GM19372 (cell line): ENCODE data around the gene ZNF709.
"Not testable (repeated sequence)": the region's sequence is repeated elsewhere in the genome, so short reads cannot be mapped to it uniquely, and the experiment has no call there.

ENCODE experiments used
- ATAC-seq: cut with Tn5 transposase; IDR thresholded peaks from one replicate; pipeline ENCODE4 v1.9.1; 2021; ENCODE audit warnings: mild to moderate bottlenecking, low read depth, moderate library complexity; ENCODE audit not compliant: unreplicated experiment

Gene ZNF709

DNA sequence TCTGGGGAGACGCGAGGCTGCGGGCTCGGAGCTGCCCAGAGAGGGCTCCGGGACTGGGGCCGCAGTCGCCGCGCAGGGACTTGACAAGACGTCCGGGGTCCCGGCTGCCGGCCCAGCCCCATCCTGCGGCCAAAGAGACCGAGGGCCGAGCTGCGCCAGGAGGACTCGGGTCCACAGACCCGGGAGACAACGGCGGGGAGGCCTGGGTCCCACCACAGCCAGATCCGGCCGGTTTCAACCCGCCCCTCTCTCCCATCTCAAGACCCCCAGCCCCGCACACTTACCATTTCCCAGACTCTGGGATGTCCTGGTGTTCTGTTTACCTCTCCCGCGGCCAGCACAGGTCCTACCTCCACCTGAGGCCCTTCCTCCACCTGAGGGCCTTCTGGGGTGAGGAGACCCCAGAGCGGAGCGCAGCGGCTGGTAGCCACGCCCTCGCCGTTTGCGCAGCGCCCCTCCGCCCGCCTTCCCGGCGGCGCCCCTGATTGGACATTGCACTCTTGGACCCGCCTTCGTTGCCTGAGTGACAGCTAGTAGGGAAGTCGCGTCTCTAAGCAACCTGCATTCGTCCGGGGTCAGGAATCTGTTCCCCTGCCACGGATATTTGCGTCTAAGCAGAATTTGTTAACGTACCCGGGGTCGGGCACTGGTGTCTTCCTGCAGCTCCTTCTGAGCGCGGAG is at the start of gene ZNF709:
TSS of gene ZNF709 (minus strand) at position 446 of the 681 bp plus-strand sequence. CDS start at position 287, 159 bp downstream.
- peak; percentile 93 for ATAC-seq

DNA sequence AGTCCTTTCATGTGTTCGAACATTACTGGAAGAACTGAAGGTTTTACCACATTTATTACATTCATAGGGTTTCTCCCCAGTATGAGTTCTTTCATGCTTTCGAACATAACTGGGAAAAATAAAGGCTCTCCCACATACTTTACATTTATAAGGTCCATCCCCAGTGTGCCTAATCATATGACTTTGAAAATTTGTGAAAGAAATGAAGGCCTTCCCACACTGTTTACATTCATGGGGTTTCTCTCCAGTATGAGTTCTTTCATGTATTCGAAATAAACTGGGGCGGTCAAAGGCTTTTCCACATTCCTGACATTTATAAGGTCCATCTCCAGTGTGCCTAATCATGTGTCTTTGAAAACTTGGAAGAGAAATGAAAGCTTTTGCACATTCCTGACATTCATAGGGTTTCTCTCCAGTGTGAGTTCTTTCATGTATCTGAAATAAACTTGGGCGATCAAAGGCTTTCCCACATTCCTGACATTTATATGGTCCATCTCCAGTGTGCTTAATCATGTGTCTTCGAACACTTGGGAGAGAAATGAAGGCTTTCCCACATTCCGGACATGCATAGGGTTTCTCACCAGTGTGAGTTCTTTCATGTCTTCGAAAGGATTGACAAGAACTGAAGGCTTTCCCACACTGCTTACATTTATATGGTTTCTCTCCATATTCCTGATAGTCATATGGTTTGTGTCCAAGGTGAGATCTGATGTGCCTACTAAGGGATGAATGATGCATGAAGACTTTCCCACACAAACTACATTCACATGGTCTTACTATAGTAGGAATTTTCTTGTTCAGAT is 42.6 kb upstream of the ZNF709 start:
- ATAC-seq, result no peak

DNA sequence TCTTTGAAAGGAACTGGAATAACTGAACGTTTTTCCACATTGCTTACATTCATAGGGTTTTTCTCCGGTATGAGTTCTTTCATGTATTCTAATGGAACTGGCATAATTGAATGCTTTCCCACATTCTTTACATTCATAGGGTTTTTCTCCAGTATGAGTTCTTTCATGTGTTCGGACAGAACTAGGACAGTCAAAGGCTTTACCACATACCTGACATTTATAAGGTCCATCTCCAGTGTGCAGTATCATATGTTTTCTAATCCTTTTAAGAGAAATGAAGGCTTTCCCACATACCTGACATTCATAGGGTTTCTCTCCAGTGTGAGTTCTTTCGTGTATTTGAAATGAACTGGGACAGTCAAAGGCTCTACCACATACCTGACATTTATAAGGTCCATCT is 41.9 kb upstream of the ZNF709 start:
- ATAC-seq, result no peak

DNA sequence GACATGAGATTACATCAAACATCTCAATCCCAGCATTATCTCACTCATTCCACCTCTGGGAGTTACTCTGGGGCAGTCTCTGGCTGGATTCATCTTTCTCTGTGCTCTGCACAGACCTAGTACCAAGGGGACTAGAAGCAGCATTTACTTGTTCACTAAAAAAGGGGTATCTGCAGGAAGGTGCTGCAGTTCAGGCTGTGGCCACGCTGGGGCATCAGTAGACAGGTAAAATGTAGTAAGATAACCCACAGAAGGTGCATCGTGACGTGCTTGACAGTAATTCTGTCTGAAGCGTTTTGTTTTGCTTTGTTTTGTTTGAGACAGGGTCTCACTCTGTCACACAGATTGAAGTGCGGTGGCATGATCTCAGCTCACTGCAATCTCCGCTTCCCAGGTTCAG is 37.4 kb upstream of the ZNF709 start:
- no peak for ATAC-seq

DNA sequence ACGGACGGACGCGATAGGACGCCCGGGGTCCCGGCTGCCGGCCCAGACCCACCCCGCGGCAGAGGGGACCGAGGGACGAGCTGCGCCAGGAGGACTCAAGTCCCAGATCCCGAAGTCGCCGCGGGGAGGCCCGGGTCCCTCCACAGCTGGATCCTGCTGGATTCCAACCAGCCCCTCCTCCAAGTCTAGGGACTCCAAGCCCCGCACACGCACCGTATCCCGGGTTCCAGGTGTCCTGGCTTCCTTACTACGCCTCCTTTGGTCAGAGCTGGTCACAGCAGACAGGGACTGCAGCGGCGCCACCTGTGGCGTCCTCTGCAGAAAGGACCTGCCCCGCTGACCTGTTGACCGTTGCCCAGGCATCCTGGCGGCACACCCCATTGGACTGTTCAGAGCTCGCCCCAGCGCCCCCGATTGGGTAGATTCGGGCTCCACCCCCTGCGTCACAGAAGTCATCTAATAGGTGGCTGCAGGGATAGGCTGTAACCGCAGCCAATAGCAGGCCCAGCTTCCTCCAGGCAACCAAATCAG is 29.0 kb upstream of the ZNF709 start:
- no peak for ATAC-seq

DNA sequence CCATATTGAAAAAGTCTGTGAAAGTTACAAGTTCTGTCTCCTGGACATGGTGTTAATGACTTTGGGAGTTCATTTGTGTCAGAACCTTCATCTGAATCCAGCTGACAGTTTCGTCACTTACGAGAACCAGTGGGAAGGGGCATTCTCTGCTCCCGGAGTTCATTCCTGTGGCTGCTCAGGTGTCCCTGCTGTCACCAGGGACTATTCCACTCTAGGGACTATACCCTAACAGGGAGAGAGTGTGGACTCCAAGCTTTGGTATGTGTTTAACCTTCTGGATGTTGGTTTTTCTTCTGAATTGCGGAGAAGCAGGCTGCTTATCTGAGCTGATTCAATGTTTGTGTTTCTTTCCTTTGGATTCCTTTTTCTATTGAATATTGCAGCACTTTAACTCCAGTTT is 12.4 kb upstream of the ZNF709 start:
- ATAC-seq, result no peak

DNA sequence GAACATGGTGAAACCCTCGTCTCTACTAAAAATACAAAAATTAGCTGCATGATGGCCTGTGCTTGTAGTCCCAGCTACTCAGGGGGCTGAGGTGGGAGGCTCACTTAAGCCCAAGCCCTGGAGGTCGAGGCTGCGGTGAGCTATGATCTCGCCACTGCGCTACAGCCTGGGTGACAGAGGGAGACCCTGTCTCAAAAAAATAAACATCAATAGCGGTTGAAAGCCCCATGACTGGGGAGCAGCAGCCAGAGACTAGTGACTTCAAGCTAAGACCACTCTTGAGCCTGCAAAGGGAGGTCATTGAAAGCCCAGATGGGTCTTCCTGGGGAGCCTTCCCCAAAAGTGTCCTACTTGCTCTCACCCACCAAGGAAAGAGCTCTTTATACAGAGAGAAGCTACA is 11.9 kb upstream of the ZNF709 start:
- no peak for ATAC-seq

DNA sequence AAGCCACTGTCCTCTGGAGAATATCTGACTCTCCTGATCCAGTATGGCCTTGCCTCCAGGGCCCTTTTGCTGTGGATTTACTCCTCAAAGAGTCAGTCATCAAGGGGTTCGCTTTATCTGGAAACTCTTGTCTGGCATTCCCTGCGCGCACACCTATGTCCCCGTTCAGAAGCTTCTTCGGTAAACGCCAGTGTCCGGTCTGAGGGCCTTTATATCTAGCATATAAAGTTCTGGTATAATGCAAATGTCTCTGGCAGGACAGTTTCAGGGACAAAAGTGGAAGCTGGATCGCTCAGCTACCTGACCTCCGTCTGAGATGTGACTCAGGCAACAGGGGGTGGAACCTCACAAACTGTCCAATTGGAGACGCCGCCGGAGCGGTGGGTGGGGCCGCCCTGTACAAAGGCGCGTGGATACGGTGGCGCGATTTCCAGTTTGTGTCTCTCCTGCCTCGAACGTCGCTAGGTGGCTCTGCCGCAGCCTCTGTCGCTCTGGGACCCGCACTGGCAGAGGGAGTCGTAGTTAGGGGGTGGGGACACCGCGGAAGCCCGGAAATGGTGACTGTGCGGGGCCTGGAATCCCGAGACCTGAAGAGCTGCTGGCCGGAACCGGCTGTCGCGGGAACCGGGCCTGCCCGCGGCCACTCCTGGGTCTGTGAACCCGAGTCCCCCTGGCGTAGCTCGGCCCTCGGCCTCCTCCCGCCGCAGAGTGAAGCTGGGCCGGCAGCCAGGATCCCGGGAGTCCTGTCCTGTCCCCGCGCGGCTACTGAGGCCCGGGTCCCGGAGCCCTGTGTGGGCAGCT is 10.6 kb upstream of the ZNF709 start:
- no peak for ATAC-seq

DNA sequence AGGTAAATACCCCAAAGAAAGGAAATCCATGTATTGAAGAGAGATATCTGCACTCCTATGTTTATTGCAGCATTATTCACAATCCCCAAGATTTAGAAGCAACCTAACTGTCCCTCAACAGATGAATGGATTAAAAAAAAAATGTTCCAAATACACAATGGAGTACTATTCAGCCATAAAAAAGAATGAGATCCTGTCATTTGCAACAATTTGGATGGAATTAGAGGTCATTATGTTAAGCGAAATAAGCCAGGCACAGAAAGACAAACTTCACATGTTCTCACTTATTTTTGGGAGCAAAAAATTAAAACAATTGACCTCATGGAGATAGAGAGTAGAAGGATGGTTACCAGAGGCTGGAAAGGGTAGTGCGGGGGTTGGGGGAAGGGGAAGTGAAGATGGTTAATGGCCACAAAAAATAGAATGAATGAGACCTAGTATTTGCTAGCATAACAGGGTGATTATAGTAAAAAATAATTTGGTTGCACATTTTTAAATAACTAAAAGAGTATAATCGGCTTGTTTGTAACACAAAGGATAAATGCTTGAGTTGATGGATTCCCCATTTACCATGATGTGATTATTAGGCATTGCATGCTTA is 9.7 kb upstream of the ZNF709 start:
- no peak for ATAC-seq

DNA sequence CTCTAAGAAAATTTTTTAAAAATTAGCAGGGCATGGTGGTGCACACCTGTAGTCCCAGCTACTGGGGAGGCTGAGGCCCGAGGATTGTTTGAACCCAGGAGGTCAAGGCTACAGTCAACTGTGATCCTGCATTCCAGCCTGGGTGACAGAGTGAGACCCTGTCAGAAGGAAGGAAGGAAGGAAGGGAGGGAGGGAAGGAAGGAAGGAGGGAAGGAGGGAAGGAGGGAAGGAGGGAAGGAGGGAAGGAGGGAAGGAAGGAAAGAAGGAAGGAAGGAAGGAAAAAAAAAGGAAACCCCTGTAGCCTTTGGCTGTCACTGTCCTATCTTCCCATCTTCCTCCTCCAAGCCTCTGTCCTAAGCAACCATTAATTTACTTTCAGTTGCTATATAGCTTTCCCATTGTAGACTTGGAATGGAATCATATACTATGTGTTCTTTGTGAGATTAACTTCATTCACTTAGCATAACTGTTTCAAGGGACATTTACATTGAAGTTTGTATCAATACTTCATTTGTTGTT is 1.7 kb upstream of the ZNF709 start:
- not testable (repeated sequence) for ATAC-seq

DNA sequence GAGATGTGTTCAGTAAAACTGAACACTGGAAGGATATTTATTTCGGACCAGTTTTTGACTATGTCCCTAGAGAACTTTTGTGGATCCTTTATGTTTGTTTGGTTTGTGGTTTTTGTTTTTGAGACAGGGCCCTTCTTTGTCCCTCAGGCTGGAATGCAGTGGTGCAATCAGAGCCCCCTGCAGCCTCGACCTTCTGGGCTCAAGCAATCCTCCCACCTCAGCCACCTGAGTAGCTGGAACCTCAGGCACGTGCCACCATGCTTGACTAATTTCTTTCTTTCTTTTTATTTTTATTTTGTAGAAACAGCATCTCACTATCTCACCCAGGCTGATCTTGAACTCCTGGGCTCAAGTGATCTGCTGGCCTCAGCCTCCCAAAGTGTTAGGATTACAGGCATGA is 955 bp upstream of the ZNF709 start:
- ATAC-seq, result no peak

DNA sequence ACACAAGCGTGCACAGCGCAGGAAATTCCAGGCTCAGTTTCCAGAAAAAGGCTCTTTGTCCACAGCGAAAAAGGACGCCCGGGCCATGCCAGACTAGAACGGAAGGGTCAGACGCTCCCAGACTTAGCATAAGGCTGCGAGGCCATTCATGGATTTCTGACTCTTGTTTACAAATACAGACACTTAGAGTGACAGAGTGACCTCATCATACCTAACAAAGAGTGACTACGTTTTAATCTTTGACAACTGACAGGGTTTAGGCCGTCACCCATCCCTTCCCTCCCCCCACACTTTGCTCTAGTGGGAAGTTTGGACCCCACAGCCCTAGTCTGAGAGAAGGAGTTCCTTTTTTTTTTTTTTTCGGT is 418 bp upstream of the ZNF709 start:
- peak; percentile 28 for ATAC-seq

DNA sequence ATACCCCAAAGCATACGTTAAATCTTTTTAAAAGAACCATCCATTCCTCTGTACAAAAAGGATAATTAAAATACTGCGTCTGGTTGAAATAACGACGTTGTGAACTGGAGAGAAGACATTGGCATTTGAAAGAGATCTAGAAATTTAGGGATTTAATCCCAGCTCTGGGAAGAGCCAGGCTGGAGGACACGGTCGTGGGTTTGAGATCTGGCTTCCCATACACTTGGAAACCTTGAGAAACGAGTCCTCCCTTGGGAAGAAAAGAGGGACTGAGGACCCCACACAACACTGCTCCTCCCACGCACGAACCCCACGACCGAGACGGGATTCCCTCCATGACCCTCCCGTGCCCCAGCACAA is 625 bp downstream of the ZNF709 start:
- no peak for ATAC-seq

DNA sequence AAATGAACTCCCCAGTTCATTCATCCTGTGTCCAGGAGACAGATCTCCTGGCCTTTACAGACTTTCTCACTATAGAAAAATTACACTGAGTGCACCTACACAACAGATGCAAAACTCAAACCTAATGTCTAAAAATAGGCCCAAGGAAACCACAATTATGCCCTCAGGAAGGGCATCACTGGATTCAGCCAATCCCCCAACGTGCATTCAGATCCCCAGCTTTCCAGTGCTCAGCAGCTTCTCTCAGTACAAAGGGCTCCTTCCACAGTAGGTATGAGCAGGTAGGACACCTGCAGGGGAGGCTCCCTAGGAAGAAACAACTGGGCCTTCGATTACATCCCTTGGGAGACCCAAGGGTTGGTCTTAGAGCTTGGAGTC is 2.1 kb downstream of the ZNF709 start:
- ATAC-seq, result no peak

DNA sequence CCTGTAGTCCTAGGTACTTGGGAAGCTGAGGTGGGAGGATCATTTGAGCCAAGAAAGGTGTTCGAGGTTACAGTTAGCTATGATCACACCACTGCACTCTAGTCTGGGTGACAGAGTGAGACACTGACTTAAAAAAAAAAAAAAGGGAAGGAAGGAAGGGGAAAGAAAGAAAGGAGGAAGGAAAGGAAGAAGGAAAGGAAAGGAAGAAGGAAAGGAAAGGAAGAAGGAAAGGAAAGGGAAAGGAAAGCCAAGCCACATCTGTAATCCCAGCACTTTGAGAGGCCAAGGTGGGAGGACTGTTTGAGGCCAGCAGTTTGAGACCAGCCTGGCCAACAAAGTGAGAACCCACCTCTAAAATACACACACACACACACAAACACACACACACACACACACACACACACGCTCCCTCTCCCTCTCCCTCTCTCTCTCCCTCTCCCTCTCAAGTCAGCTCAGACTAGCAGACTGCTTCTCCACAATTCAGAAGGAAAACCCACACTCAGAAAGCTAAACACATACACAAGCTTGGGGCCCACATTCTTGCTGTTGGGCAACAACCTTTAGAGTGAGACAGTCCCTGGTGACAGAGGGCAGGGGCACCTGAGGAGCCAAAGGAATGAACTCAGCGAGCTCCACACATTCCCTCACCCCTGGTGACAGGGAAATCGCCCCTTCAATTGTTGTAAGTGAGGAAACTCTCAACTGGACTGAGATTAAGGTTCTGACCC is 2.7 kb downstream of the ZNF709 start:
- no peak for ATAC-seq

DNA sequence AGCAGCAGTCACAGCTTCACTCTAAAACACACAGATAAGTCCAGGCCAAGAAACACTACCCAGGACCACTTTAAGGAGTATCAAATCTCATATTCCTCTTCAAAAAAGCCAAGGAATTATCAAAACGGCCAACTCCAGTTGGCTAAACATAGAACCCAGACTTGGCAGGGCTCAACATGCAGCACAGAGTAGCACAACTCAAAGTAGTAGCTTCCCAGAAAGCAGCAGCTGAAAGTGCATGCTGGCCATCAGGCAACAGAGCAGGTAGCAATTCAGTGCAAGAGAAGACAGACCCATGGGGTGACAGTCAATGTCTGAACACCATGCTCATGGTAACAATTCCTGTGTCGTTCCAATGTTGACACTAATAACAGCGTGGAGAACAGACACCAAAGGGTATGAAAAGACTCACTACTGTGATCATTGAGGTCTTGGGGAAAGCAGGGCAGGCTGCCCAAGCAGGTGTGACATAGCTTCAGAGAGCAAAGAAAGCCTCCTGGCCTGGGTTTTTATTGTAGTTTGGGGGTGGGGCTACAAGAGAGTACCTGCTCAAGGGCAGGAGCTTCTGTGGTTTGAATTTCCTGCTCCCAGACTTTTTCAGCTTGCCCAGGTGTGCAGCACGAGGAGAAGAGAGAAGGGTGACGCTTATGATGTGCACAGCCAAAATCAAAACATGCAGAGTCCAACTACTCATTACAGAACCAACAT is 6.2 kb downstream of the ZNF709 start:
- no peak for ATAC-seq

DNA sequence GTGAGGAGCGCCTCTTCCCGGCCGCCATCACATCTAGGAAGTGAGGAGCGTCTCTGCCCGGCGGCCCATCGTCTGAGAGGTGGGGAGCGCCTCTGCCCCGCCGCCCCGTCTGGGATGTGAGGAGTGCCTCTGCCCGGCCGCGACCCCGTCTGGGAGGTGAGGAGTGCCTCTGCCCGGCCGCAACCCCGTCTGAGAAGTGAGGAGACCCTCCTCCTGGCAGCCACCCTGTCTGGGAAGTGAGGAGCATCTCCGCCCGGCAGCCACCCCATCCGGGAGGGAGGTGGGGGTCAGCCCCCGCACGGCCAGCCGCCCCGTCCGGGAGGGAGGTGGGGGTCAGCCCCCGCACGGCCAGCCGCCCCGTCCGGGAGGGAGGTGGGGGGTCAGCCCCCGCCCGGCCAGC is 17.0 kb downstream of the ZNF709 start:
- not testable (repeated sequence) for ATAC-seq

DNA sequence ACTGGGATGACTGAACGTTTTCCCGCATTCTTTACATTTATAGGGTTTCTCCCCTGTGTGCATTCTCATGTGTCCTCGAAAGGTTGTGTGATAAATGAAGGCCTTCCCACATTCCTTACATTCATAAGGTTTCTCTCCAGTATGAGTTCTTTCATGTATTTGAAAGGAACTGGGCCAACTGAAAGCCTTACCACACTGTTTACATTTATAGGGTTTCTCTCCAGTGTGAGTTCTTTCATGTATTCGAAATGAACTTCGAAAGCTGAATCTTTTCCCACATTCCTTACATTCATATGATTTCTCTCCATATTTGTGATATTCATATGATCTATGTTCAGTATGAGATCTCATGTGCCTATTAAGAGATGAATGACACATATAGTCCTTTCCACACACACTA is 19.4 kb downstream of the ZNF709 start:
- no peak for ATAC-seq

DNA sequence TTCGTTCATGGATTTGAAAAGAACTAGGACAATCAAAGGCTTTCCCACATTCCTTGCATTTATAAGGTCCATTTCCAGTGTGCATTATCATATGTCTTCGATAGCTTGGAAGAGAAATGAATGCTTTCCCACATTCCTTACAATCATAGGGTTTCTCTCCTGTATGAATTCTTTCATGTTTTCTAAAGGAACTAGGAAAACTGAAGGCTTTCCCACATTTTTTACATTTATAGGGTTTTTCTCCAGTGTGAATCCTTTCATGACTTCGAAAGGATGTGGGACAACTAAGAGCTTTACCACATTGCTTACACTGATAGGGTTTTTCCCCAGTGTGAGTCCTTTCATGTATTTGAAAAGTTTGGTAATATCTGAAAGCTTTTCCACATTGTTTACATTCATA is 19.8 kb downstream of the ZNF709 start:
- no peak for ATAC-seq
